Activated CD8-positive, alpha-beta memory T cell treated with anti-CD3 and anti-CD28 coated beads for 24 hours (primary cell): ENCODE results near the gene ARHGAP22.
"Not testable (repeated sequence)": the region's sequence is repeated elsewhere in the genome, so short reads cannot be mapped to it uniquely, and the experiment has no call there.

Experiments
- DNase-seq: peaks from one replicate; pipeline ENCODE4 v3.0.0-alpha.2; 2020

Gene ARHGAP22

GRCh38 chr10:48446785-48447184 is 158.1 kb downstream of the ARHGAP22 start:
- DNase-seq: no peak

GRCh38 chr10:48445932-48446331 is 158.9 kb downstream of the ARHGAP22 start:
- DNase-seq: no peak

- DNase-seq: no peak
These were observed 159.7 kb downstream of the ARHGAP22 start for GRCh38 chr10:48444861-48445841.

GRCh38 chr10:48444266-48444665 is 160.6 kb downstream of the ARHGAP22 start:
- no peak for DNase-seq

- no peak for DNase-seq
These were observed 162.1 kb downstream of the ARHGAP22 start for GRCh38 chr10:48442809-48443177.

- no peak for DNase-seq
These were observed 162.6 kb downstream of the ARHGAP22 start for GRCh38 chr10:48442090-48442808.

GRCh38 chr10:48440771-48441170 is 164.1 kb downstream of the ARHGAP22 start:
- DNase-seq: no peak

- no peak for DNase-seq
These were observed 165.3 kb downstream of the ARHGAP22 start for GRCh38 chr10:48439581-48440041.

GRCh38 chr10:48439031-48439430 is 165.8 kb downstream of the ARHGAP22 start:
- DNase-seq: no peak

GRCh38 chr10:48437546-48437945 is 167.3 kb downstream of the ARHGAP22 start:
- no peak for DNase-seq

GRCh38 chr10:48431871-48432270 is 173.0 kb downstream of the ARHGAP22 start:
- no peak for DNase-seq

- DNase-seq: no peak
These were observed 174.4 kb downstream of the ARHGAP22 start for GRCh38 chr10:48430402-48430993.

- no peak for DNase-seq
These were observed 175.6 kb downstream of the ARHGAP22 start for GRCh38 chr10:48429309-48429708.

GRCh38 chr10:48428896-48429295 is 176.0 kb downstream of the ARHGAP22 start:
- no peak for DNase-seq

- DNase-seq: no peak
These were observed 181.0 kb downstream of the ARHGAP22 start for GRCh38 chr10:48423884-48424283.

GRCh38 chr10:48421862-48422261 is 183.0 kb downstream of the ARHGAP22 start:
- DNase-seq: not testable (repeated sequence)

- DNase-seq: no peak
These were observed 185.2 kb downstream of the ARHGAP22 start for GRCh38 chr10:48419714-48420113.

GRCh38 chr10:48418189-48418788 is 186.6 kb downstream of the ARHGAP22 start:
- DNase-seq: no peak

- DNase-seq: no peak
These were observed 187.5 kb downstream of the ARHGAP22 start for GRCh38 chr10:48417374-48417773.

- no peak for DNase-seq
These were observed 188.2 kb downstream of the ARHGAP22 start for GRCh38 chr10:48416584-48417232.

- DNase-seq: no peak
These were observed 190.1 kb downstream of the ARHGAP22 start for GRCh38 chr10:48414778-48415177.

- DNase-seq: no peak
These were observed 190.7 kb downstream of the ARHGAP22 start for GRCh38 chr10:48414160-48414559.
